Spleen (tissue), 11 donors: Measurements from ENCODE around the gene DIDO1. TPM values are rescaled to one million over a fixed set of nuclear protein-coding genes. Genes with fewer than 3 reads are reported as not detected.
"Not testable (repeated sequence)": the region's sequence is repeated elsewhere in the genome, so short reads cannot be mapped to it uniquely, and the experiment has no call there.

ENCODE experiments used
- DNase-seq: peaks from one replicate; pipeline ENCODE4 v3.0.0-alpha.2; 2020
- H3K27ac ChIP-seq, 8 donors: fragments of 200-600 bp; sonication (generic) in 7 of 8; 1 replicate in 4 of 8; 2 replicates in 4 of 8; pipeline versions ENCODE4 v1.5.0 to v1.8.0; 2016 to 2021; ENCODE audit warnings: inconsistent platforms in 4 of 8, mild to moderate bottlenecking in 4 of 8, moderate library complexity in 1 of 8
- H3K27me3 ChIP-seq, 7 donors: fragments of 200-600 bp; sonication (generic) in 6 of 7; replicated peaks in 1 of 7; 1 replicate in 4 of 7; 2 replicates in 3 of 7; pipeline versions ENCODE4 v1.5.0 to v1.8.0; 2016 to 2021; ENCODE audit warnings: inconsistent platforms in 3 of 7, mild to moderate bottlenecking in 1 of 7
- H3K36me3 ChIP-seq, 6 donors: fragments of 200-600 bp; sonication (generic) in 5 of 6; 1 replicate in 4 of 6; 2 replicates in 2 of 6; pipeline versions ENCODE4 v1.5.0 to v1.8.0; 2016 to 2021; ENCODE audit warnings: inconsistent platforms in 2 of 6
- H3K4me1 ChIP-seq, 6 donors: fragments of 200-600 bp; sonication (generic) in 5 of 6; 1 replicate in 3 of 6; 2 replicates in 3 of 6; pipeline versions ENCODE4 v1.5.0 to v1.8.0; 2016 to 2021; ENCODE audit warnings: inconsistent platforms in 3 of 6
- H3K4me3 ChIP-seq, 8 donors: fragments of 200-600 bp; sonication (generic) in 7 of 8; 1 replicate in 4 of 8; 2 replicates in 4 of 8; pipeline versions ENCODE4 v1.5.0 to v1.8.0; 2016 to 2021; ENCODE audit warnings: inconsistent platforms in 4 of 8, mild to moderate bottlenecking in 4 of 8, moderate library complexity in 2 of 8
- H3K9me3 ChIP-seq, 8 donors: fragments of 200-600 bp; sonication (generic) in 7 of 8; 1 replicate in 4 of 8; 2 replicates in 4 of 8; pipeline versions ENCODE4 v1.5.0 to v1.8.0; 2016 to 2021; ENCODE audit warnings: inconsistent platforms in 4 of 8
- CTCF ChIP-seq, 11 experiments: fragments of 200-600 bp in 7 of 11; fragments of 450-650 bp in 4 of 11; sonication (generic) in 4 of 11; IDR thresholded peaks in 8 of 11; conservative IDR thresholded peaks in 3 of 11; 1 replicate in 7 of 11; 2 replicates in 4 of 11; pipeline versions ENCODE4 v1.4.0 to v1.8.0; 2016 to 2021; ENCODE audit warnings: antibody characterized with exemption in 11 of 11, inconsistent platforms in 4 of 11, mild to moderate bottlenecking in 1 of 11
- POLR2A ChIP-seq, 3 donors: fragments of 450-650 bp; IDR thresholded peaks; one replicate each; pipeline ENCODE4 v1.5.1; 2017; ENCODE audit warnings: antibody characterized with exemption in 3 of 3, mild to moderate bottlenecking in 1 of 3
- POLR2AphosphoS5 ChIP-seq, 3 donors: sonication (generic); formaldehyde crosslinking; IDR thresholded peaks; one replicate each; pipeline ENCODE4 v1.5.1; 2017; ENCODE audit warnings: antibody characterized with exemption in 3 of 3
- WGBS, 5 donors: extraction: QIAGEN DNeasy Blood & Tissue Kit in 3 of 5; methylation state at CpG; one replicate each; pipeline versions ENCODE4 v1.1.5 to v1.1.7; 2013 to 2018; 5-methylcytosine and 5-hydroxymethylcytosine counted together
- intact Hi-C: fragments of 100-400 bp; cut with DNase I; formaldehyde crosslinking; loops from one replicate; pipeline ENCODE4 v1.15.0; 2023; ENCODE audit warnings: low total_unique reads
- polyA plus RNA-seq, 3 donors: library from polyadenylated mRNA; stranded (reverse); fragments of 200-250 nt; gene quantifications; one replicate each; pipeline ENCODE4 v1.2.1, GENCODE V29; 2013
- total RNA-seq, 7 donors: library from RNA; depleted of rRNA in 3 of 7; stranded (reverse); fragments of >200 nt in 3 of 7; fragmentation: NEBNext Ultra II Directional in 4 of 7; extraction: Animal tissue kit (Norgen Biotek cat#: 25700) in 4 of 7; gene quantifications; one replicate each; pipeline versions ENCODE4 v1.1.0 to v1.2.1, GENCODE V29; 2016 to 2021
- donor health status: healthy with polysubstance abuse.
- donor health status: DM: no; HTN: no; CAD: no; lungs with moderate emphysema.
- donor health status: DM: no; HTN: no; CAD: no.
- donor health status: Bipolar disorder and iron deficiency.
- donor health status: healthy.
- donor health status: DM: no; HTN: no; CAD: no.
- donor health status: DM: yes; HTN: yes; CAD: no.

DIDO1 gene
- total and polyA plus RNA-seq, 10 donors, result 17.4 to 79.6 (median 66.9) TPM

- 76 to 90% (median 79%) methylated on average over 19 to 21 of the region's 23 CpGs for WGBS, 5 donors
- Histone ChIP-seq H3K36me3 (peaks cover 0 to 42% (median 15%) of the 10 kb centered on the region in 6 donors), H3K9me3 (no peaks in the 10 kb centered on the region), H3K27ac (no peak overlapping the region), H3K27me3 (peaks cover 0 to 7% (median 0%) of the 10 kb centered on the region in 7 donors), H3K4me1 (peaks cover 7 to 32% (median 19%) of the 10 kb centered on the region in 6 donors), H3K4me3 (no peak overlapping the region)
- TF ChIP-seq CTCF (IDR thresholded peaks at IDR 0.05 in 8 of 11, conservative IDR thresholded peaks at IDR 0.05 in 3 of 11), result no peak
- TF ChIP-seq POLR2AphosphoS5 (IDR thresholded peaks at IDR 0.05), result no peak
- TF ChIP-seq POLR2A (IDR thresholded peaks at IDR 0.05), result no peak
- DNase-seq, result no peak
- intact Hi-C loops, result no loop called here
Observed at GRCh38 chr20:62858058-62858830, 68.1 kb downstream of the DIDO1 start.

- no peak for DNase-seq
- Histone ChIP-seq H3K36me3 (peaks cover 0 to 54% (median 17%) of the 10 kb centered on the region in 6 donors), H3K27ac (no peak overlapping the region), H3K27me3 (peaks cover 0 to 7% (median 0%) of the 10 kb centered on the region in 7 donors), H3K4me1 (peaks cover 7 to 23% (median 15%) of the 10 kb centered on the region in 6 donors), H3K9me3 (no peaks in the 10 kb centered on the region), H3K4me3 (no peak overlapping the region)
- TF ChIP-seq CTCF (IDR thresholded peaks at IDR 0.05 in 8 of 11, conservative IDR thresholded peaks at IDR 0.05 in 3 of 11), result no peak
- TF ChIP-seq POLR2AphosphoS5 (IDR thresholded peaks at IDR 0.05), result no peak
- no peak for TF ChIP-seq POLR2A (IDR thresholded peaks at IDR 0.05)
- intact Hi-C loops, result no loop called here
- 87 to 93% (median 93%) methylated on average over 24 to 25 of the region's 25 CpGs for WGBS, 5 donors
Observed at GRCh38 chr20:62856931-62857619, 69.2 kb downstream of the DIDO1 start.

GRCh38 chr20:62855120-62855519, 71.2 kb downstream of the DIDO1 start:
- Histone ChIP-seq H3K9me3 (no peaks in the 10 kb centered on the region), H3K27me3 (no peaks in the 10 kb centered on the region), H3K27ac (no peak overlapping the region), H3K4me1 (peaks cover under 1 to 14% (median 5%) of the 10 kb centered on the region in 6 donors), H3K36me3 (peaks cover 0 to 69% (median 18%) of the 10 kb centered on the region in 6 donors), H3K4me3 (no peak overlapping the region)
- 83 to 96% (median 96%) methylated on average over 3 to 5 of the region's 5 CpGs for WGBS, 5 donors
- intact Hi-C loops, result no loop called here
- no peak for DNase-seq
- no peak for TF ChIP-seq POLR2AphosphoS5 (IDR thresholded peaks at IDR 0.05)

- DNase-seq, result no peak
- H3K9me3 ChIP-seq, result no peaks in the 10 kb centered on the region
- H3K27me3 ChIP-seq, result no peaks in the 10 kb centered on the region
- 89 to 93% (median 91%) methylated on average over 8 to 13 of the region's 13 CpGs for WGBS, 5 donors
- peaks cover 0 to 4% (median 0%) of the 10 kb centered on the region in 6 donors for H3K4me1 ChIP-seq
- no peak overlapping the region for H3K4me3 ChIP-seq
- peaks cover 0 to 73% (median 18%) of the 10 kb centered on the region in 6 donors for H3K36me3 ChIP-seq
- TF ChIP-seq POLR2A (IDR thresholded peaks at IDR 0.05) (no peak), POLR2AphosphoS5 (IDR thresholded peaks at IDR 0.05) (no peak), CTCF (IDR thresholded peaks at IDR 0.05 in 8 of 11, conservative IDR thresholded peaks at IDR 0.05 in 3 of 11) (no peak)
- intact Hi-C loops, result no loop called here
- no peak overlapping the region for H3K27ac ChIP-seq
Observed at GRCh38 chr20:62854121-62854520, 72.2 kb downstream of the DIDO1 start.

- H3K9me3 ChIP-seq, DNase-seq, H3K4me1 ChIP-seq, H3K27me3 ChIP-seq, intact Hi-C loops, H3K4me3 ChIP-seq, H3K27ac ChIP-seq: not testable (repeated sequence)
- WGBS, 5 donors, result 85 to 96% (median 94%) methylated on average over 6 of the region's 6 CpGs
- peaks cover 0 to 73% (median 18%) of the 10 kb centered on the region in 6 donors for H3K36me3 ChIP-seq
Observed at GRCh38 chr20:62853304-62853703, 73.0 kb downstream of the DIDO1 start.
